SK-MEL-5 (cell line): Measurements from ENCODE around the gene CST5. TPM values are rescaled to one million over a fixed set of nuclear protein-coding genes. Genes with fewer than 3 reads are reported as not detected.
"Not testable (repeated sequence)": the region's sequence is repeated elsewhere in the genome, so short reads cannot be mapped to it uniquely, and the experiment has no call there.

Experiments used
- DNase-seq: peaks from one replicate; pipeline ENCODE4 v3.0.0-alpha.2; 2016; ENCODE audit warnings: low read depth, low spot score
- in situ Hi-C: cut with HindIII; loops from 2 replicates; pipeline ENCODE4 v1.10.0; 2016; ENCODE audit warnings: low sequenced_read_pairs, high pct_unique_total_duplicates, low pct_unique_long_range_greater_than_20kb
- polyA plus RNA-seq, 2 experiments: library from polyadenylated mRNA; depleted of rRNA; stranded (reverse); fragments of >200 nt; gene quantifications; 2 replicates each; pipeline ENCODE4 v1.2.3, GENCODE V29; 2015
- total RNA-seq: library from RNA; depleted of rRNA; stranded (reverse); fragments of >200 nt; shearing (Covaris generic); gene quantifications from 2 replicates; pipeline ENCODE4 v1.2.3, GENCODE V29; 2014; rRNA removed

CST5 gene, protein sequence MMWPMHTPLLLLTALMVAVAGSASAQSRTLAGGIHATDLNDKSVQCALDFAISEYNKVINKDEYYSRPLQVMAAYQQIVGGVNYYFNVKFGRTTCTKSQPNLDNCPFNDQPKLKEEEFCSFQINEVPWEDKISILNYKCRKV
- 0.26 TPM in 1 of 2 replicates, not detected in the other for total RNA-seq
- polyA plus RNA-seq (2015; cell fraction: cytosol; rRNA removed) = 0.14 TPM in 1 of 2 replicates, not detected in the other
- polyA plus RNA-seq (2015; cell fraction: nucleus; rRNA removed) = not detected in 2 replicates

DNA sequence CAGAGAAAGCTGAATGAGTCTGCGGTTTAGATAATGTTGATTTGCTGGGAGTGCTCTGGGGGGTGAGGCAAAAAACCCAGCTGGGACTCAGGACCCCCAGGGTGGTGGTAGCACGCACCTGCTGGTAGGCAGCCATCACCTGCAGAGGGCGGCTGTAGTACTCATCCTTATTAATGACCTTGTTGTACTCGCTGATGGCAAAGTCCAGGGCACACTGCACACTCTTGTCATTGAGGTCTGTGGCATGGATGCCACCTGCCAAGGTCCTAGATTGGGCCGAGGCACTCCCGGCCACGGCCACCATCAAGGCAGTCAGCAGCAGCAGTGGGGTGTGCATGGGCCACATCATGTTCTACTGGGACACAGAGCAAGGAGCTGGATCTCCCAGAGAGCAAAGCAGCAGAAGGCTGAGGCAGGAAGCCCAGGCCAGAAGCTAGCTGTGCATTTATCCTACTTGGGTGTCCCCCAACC lies at the start of gene CST5:
Gene CST5, minus strand, starts transcription at position 421 of the 471 bp plus-strand sequence. Its CDS starts 72 bp downstream, at position 349.
- DNase-seq = no peak
- in situ Hi-C loops = no loop called here

DNA sequence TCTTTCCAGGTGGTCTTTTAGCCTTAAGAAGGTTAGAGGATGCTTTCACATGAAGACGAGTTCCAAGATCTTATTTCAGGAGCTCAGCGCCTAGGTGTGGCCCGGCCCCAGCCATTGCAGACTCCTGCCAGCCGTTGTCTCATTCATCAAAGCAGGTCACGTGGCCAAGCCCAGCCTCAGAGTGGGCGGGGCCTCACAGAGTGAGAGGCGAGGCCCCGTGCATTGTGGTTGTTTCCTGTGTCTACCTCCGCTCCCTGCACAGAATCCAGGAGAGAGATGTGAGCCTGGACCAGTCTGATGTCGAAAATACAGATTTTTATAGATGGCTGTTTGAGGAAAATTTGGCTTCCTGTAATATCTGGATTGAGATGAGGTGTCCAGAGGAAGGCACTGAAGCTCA lies 49.2 kb upstream of the CST5 start:
- in situ Hi-C loops = no loop called here
- DNase-seq = peak; percentile 23

DNA sequence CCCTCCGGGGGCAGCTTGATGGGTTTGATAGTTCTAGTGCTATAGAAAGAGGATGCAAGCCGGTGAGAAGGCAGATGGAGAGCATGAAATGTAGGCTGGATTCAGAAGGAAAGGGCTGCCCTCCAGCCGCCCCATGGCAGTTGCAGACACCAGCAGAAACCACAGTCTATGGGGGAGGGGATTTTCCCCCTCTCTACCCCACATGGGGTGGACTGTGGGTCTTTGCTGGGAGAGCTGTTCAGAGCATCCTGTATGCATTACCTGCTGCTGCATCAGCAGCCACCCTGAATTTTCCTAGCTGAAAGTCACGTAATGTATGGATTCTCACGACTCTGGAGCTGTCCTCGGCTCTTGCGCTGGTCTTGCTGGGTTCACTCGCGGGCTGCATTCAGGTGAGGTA lies 48.8 kb upstream of the CST5 start:
- in situ Hi-C loops = no loop called here
- DNase-seq = no peak

DNA sequence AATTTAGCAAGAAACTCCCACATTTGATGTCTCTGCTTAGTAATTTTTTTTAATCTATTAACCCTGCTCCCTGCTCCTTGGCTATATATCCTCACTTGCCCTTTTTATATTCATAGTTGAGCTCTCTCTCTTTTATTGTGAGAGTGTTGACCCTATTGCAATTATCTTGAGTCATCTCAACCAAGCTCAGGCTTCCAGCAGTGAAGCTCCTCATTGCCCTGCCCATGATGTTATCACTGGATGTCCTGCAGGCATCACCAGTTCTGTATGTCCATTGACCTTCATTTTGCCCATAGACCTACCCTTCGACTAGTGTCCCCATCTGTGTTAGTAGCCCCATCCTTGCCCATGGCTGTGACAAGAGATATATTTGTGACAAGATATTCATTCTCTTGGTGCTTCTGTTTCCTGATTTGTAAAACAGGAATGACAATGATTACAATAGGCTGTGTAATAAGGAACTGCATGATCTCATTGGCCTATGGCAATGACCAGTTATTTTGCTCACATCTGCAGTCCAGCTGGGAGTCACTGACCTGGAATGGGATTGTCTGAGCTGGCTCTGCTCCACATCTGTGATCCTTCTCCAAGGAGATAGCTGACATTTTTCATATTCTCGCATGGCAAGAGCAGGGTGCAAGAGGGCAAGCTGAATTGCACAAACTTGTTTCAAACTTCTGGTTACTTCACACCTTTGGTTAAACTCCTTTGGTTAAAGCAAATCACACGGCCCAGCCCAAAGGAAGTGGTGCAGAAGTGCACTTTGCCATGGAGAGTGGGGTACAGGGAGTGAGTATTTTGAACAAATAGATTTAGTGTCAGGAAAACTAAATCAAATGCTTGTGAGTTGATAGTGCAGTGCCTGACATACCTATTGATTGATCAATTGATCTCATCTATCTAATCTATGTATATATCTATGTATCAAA lies 47.7 kb upstream of the CST5 start:
- in situ Hi-C loops = no loop called here

DNA sequence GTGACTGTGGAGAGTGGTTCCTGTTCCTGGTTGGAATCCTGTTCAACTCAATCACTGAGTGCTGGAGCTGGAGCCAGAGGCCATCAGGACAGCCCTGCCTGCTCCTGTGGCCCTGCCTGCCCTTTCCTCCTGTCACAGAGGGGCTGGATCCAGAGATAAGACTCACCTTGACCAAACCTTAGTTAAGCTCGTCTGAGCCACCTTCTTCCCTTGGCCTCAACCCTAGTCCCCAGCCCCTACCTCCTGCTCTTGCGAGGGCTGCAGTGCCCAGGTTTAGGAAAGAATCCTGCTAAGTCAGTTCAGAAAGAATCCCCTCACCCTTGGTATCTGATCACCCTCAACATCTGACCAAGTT lies 47.0 kb upstream of the CST5 start:
- in situ Hi-C loops = no loop called here
- DNase-seq = no peak

More for the DNA sequence above, 47.7 kb upstream of the CST5 start:
- DNase-seq = no peak

GRCh38 chr20:23925789-23926525 lies 46.4 kb upstream of the CST5 start:
- in situ Hi-C loops = no loop called here
- DNase-seq = no peak

DNA sequence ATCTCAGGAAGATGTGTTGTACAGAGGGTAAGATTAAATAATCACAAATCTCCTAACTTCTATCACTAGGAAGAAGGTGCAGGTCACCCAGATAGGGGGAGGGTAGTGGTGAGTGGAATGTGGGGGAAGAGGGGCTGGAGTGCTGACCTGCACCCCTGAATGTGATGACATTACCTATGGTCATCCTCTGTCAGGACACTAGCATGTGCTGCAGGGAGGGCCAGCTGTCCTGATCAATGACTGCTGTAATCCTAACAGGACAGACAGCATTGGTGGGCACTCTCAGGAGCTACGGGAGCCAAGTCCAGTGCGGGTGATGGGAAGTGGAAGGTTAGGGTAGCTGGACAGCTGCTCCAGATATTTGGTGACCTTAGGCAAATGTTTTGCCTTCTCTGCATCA lies 45.2 kb upstream of the CST5 start:
- no peak for DNase-seq
- in situ Hi-C loops = no loop called here

DNA sequence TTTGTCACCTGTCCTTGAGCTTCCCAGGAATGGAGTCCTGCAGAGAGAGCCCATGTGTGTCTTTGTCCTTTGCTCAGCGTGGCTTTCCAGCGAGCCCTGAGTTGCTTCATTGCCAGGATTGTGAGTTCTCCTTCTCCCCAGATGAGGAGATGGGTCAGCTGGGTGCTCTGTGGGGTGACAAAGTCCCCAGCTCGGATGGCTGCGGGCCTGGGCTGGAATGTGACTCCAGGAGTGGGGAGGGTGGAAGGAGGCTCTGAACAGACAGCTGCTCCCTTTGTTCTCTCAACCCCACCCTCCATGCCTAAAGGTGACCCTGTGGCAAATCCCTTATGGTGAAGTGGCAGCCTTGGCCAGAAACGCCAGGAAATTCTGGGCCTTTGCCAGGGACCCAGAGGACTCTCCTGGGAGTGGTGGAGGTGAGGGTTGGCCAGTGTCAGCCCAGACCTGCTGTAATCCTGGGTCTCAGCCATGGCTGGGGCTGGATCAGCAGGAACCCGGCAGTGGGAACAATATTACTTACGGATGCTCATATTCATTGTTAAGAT lies 44.4 kb upstream of the CST5 start:
- no peak for DNase-seq
- in situ Hi-C loops = no loop called here

DNA sequence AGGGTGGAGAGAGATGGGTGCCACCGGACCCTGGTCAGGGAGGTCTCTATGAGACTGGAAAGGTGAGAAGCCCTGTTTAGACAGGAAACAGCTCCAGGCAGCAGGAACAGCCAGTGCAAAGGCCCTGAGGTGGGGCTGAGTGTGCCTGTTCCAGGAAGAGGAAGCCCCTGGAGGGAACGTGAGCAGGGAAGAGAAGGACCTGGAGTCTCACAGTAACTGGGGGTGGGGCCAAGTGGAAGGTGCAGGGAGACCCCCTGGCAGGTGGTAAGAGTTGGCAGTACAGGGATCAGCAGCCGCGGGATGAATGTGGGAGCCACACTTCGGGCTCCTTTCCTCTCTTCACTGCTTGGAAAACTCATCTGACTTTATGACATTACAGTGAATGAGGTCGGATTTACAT lies 43.8 kb upstream of the CST5 start:
- no peak for DNase-seq
- in situ Hi-C loops = no loop called here

- in situ Hi-C loops = no loop called here
- peak; percentile 66 for DNase-seq
Observed at GRCh38 chr20:23920408-23921325, 41.1 kb upstream of the CST5 start.

DNA sequence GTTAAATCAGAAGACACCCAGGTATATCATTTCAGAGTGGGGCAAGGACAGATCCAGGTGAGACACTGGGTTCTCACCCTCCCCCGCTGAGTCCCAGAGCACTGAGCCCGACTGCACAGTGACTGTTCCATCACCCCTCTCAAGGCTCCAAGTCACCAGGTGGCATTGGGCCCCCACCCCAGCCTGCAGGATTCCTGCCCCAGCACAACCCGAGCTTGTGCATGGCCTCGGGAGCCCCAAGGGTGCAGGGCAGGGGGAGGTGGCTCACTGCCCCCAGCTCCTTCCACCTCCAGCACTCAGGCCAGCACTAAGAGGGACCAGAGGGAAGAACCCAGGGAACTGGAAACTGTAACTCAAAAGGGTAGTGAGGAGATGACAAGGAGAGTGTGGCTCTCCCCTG lies 39.3 kb upstream of the CST5 start:
- DNase-seq = no peak
- in situ Hi-C loops = no loop called here

DNA sequence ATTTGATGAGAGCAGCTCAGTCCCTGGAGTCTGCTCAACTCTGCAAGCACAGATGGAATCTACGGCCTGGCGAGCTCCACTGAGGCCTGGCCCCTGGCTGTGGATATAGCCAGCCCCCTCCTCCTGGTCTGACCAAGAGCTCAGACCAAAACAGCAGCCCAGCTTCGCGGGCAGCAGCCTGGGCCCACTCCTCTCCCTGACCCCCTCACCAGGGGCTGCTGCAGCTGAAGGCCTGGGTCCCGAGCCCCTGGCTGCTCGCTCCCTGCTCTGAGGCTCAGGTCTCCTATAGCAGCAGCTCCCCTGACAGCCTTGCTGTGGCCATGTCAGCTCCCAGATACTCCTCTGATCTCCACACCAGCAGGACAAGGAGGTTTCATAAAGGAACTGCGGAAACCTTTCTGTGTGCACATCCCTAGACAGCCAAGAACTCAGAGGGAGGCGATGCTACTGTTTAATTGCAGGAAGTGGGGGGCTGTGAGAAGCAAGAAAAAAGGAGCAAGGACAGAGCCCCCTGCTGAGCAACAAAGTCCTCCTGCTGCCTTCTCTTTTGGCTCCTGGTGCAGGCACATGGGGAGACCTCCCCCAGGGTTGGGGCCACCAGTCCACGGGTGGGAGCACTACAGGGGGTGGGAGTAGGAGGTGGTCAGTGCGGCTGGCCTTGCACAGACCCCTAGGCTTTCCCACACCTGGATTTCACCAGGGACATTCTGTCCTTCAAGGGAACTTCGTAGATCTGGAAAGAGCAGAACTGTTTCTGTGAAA lies 38.7 kb upstream of the CST5 start:
- in situ Hi-C loops = no loop called here
- no peak for DNase-seq

DNA sequence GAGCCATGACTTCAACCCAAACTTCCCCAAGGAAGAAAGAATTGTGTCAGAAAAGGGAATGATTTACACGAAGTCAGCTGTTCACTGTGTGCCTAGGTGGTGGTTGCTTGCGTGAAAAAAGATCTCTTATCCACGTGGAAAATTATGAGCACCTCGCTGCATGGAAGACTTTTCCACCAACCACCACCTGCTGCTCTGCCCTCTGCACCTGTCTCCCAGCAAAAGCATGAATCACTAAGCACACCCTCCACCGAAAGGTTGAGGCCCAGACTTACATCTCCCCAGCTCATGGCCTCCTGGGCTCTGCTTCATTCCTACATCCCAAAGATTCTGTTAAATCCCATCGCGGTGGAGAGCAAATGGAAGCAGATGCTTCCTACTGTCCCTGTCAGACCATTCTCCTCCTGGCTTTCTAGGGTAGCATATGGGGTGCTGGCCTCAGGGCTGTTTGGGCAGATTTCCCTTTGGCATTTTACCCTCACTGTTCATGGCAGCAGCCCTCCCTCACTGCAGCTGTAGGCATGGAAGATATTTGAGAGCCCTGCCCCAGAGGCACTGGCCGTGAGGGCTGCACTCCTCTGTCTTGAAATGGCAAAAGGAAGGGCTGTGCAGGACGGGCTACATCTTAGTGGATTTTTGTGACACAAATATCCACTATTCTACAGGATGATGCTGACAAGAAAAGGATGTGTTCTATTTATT lies 37.6 kb upstream of the CST5 start:
- in situ Hi-C loops = no loop called here
- no peak for DNase-seq

DNA sequence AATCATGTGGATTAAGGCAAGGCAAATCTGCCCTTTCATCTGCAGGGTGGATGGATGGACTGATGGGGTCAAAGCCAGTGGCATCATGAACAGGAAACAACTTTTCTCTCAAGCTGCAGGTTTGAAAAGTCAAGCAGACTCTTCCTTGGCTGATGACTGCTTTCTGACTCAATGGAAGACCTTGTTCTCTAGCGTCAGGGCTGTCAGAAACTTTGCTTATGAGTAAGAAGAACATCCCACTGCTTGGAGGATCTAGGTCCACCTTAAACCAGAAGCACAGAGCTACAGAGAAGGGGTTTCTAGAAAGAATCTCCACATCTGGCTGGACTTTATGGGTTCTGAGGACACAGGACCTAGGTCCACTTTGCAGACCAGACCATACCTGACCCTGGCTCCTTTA lies 36.3 kb upstream of the CST5 start:
- in situ Hi-C loops = no loop called here
- no peak for DNase-seq

DNA sequence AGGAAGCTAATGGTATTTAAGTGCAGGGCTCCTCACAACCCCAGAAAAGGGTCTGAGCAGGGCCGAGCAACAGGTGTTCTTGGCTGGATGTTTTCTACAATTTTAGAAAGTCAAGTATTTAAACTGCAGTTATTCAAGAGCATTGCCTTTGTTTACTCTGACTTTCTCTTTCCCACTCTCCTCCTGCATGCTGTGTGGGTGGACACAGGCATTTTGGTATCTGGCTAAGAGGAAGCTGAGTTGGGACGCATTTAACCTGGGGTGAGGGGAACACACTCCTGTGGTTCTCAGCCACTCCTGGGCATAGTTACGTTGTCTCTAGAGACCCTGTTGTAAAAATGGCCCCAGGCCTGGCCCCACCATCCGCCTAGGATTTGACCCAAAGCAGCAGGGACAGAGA lies 34.9 kb upstream of the CST5 start:
- in situ Hi-C loops, DNase-seq: not testable (repeated sequence)

DNA sequence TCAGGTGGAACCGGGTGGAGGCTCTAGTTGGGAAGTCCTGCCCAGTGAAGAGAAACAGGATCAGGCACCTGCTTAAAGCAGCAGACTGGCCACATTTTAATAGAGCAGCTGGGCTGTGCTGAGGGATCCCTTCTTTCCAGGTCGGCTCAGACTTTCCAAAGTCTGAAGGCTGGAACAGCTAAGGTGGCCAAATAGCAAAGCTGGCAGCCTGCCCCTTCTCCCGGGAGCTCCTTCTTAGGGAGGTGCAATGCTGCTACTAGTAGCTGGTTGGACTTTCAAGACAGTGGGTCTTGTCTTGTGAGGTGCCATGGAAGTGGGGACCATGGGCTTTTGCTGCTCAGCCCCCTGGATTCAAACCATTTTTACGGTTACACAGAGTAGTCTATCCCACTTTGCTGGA lies 30.7 kb upstream of the CST5 start:
- in situ Hi-C loops = no loop called here
- DNase-seq = no peak
